Keratinocyte (primary cell): ENCODE results near the gene ZNF280C. TPM values are rescaled to one million over a fixed set of nuclear protein-coding genes. Genes with fewer than 3 reads are reported as not detected.

Experiments
- DNase-seq: peaks from one replicate; pipeline ENCODE4 v3.0.0-alpha.2; 2011; ENCODE audit warnings: low read depth, missing footprints, low spot score
- FAIRE-seq: peaks from 2 replicates; lab custom pipeline; 2011; peaks lifted over from hg19 to GRCh38; lab: Jason Lieb, UNC
- H2AFZ ChIP-seq: 2 replicates; pipeline ENCODE4 v1.6.0; 2012; ENCODE audit warnings: low read length, control low read depth, inconsistent platforms; ENCODE audit not compliant: control insufficient read depth
- H3K27ac ChIP-seq: 2 replicates; pipeline ENCODE4 v1.5.1; 2011; ENCODE audit warnings: low read length; ENCODE audit not compliant: control insufficient read depth, insufficient read depth
- H3K27me3 ChIP-seq: 3 replicates; pipeline ENCODE4 v1.6.0; 2011; ENCODE audit warnings: low read length; ENCODE audit not compliant: control insufficient read depth, insufficient read depth; ENCODE audit errors: extremely low read depth
- H3K36me3 ChIP-seq, 2 experiments: 2 replicates in 1 of 2; 3 replicates in 1 of 2; pipeline ENCODE4 v1.5.1; 2011; ENCODE audit warnings: low read length in 2 of 2, mild to moderate bottlenecking in 1 of 2; ENCODE audit not compliant: control insufficient read depth in 2 of 2, insufficient read depth in 2 of 2; ENCODE audit errors: extremely low read depth in 1 of 2
- H3K4me1 ChIP-seq: 3 replicates; pipeline ENCODE4 v1.5.1; 2011; ENCODE audit warnings: low read length; ENCODE audit not compliant: control insufficient read depth, insufficient read depth; ENCODE audit errors: extremely low read depth
- H3K4me2 ChIP-seq: 3 replicates; pipeline ENCODE4 v1.6.0; 2011; ENCODE audit warnings: low read depth, low read length; ENCODE audit not compliant: control insufficient read depth, insufficient read depth; ENCODE audit errors: extremely low read depth
- H3K4me3 ChIP-seq, 3 experiments: fragments of 200-600 bp in 1 of 3; sonication (generic) in 1 of 3; 2 replicates in 2 of 3; 3 replicates in 1 of 3; pipeline ENCODE4 v1.5.1; 2011 to 2016; ENCODE audit warnings: low read length in 3 of 3, mild to moderate bottlenecking in 3 of 3, control low read depth in 2 of 3, inconsistent platforms in 1 of 3, low read depth in 1 of 3, mixed read lengths in 1 of 3, mixed run types in 1 of 3, moderate library complexity in 1 of 3; ENCODE audit not compliant: control insufficient read depth in 2 of 3, insufficient read depth in 2 of 3; ENCODE audit errors: extremely low read depth in 1 of 3
- H3K79me2 ChIP-seq: 2 replicates; pipeline ENCODE4 v1.6.0; 2012; ENCODE audit warnings: low read length; ENCODE audit not compliant: control insufficient read depth, insufficient read depth
- H3K9ac ChIP-seq: 3 replicates; pipeline ENCODE4 v1.6.0; 2011; ENCODE audit warnings: low read length; ENCODE audit not compliant: control insufficient read depth, insufficient read depth; ENCODE audit errors: extremely low read depth
- H3K9me1 ChIP-seq: 3 replicates; pipeline ENCODE4 v1.6.0; 2011; ENCODE audit warnings: low read length; ENCODE audit not compliant: control insufficient read depth, insufficient read depth; ENCODE audit errors: extremely low read depth
- H3K9me3 ChIP-seq: 2 replicates; pipeline ENCODE4 v1.5.1; 2012; ENCODE audit warnings: low read depth, low read length; ENCODE audit not compliant: control insufficient read depth
- H4K20me1 ChIP-seq: 3 replicates; pipeline ENCODE4 v1.6.0; 2011; ENCODE audit warnings: low read length; ENCODE audit not compliant: control insufficient read depth, insufficient read depth; ENCODE audit errors: extremely low read depth
- EZH2 ChIP-seq: IDR thresholded peaks from one replicate; pipeline ENCODE4 v1.6.1; 2012; ENCODE audit warnings: inconsistent platforms, mild to moderate bottlenecking, low read length, moderate library complexity
- dilution Hi-C: fragments of 300-500 bp; cut with MboI; formaldehyde crosslinking; loops from one replicate; pipeline ENCODE4 v1.7.0; 2020; ENCODE audit warnings: low sequenced_read_pairs; ENCODE audit not compliant: extremely low pct_ligation_motif_present
- polyA plus RNA-seq, 5 experiments: library from polyadenylated mRNA; depleted of rRNA in 3 of 5; stranded (reverse) in 3 of 5; stranded (forward) in 1 of 5; unstranded in 1 of 5; fragments of >200 nt; gene quantifications; 1 replicate in 1 of 5; 2 replicates in 3 of 5; 3 replicates in 1 of 5; pipeline versions ENCODE4 v1.2.1 to v1.2.3, GENCODE V29; 2011 to 2012; ENCODE audit warnings: missing spikeins in 2 of 5, low read depth in 1 of 5, low replicate concordance in 1 of 5
- TF ChIP-seq, protein P1 (sequence below), 3 experiments: IDR thresholded peaks in 1 of 3; conservative IDR thresholded peaks in 1 of 3; optimal IDR thresholded peaks in 1 of 3; 2 replicates in 2 of 3; 3 replicates in 1 of 3; pipeline versions ENCODE3 to v1.5.1; 2011; ENCODE audit warnings: low read length in 3 of 3, mild to moderate bottlenecking in 3 of 3, moderate library complexity in 2 of 3, control low read depth in 1 of 3, inconsistent platforms in 1 of 3; ENCODE audit not compliant: insufficient read depth in 2 of 3; ENCODE audit errors: extremely low read depth in 1 of 3

Gene ZNF280C
- polyA plus RNA-seq, 1 donor (not counting 4 experiments of a cell fraction or from before 2014, with no cell fraction given) = 4.7 TPM

DNA sequence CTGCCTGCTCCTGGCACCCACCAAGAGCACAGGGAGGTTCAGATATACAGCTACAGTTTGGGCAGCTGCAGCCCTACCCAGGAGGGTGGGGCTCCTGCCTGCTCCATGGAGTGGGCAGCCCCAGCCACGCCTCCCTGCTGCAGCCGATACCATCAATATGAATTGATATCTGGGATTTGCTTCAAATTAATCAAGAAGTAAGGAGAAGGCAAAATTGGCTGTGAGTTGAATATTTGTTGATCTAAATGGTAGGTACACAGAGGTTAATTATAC lies 31.2 kb upstream of the ZNF280C start:
- DNase-seq = no peak
- Histone ChIP-seq H4K20me1 (no peaks in the 10 kb centered on the region), H3K4me2 (no peak overlapping the region), H3K4me3 (no peak overlapping the region), H3K79me2 (no peaks in the 10 kb centered on the region), H3K36me3 (no peaks in the 10 kb centered on the region), H3K27ac (no peak overlapping the region), H3K4me1 (peaks cover 12% of the 10 kb centered on the region), H3K27me3 (no peaks in the 10 kb centered on the region), H3K9me1 (no peaks in the 10 kb centered on the region), H2AFZ (no peak overlapping the region), H3K9me3 (no peaks in the 10 kb centered on the region), H3K9ac (no peak overlapping the region)
- no peak for TF ChIP-seq EZH2
- TF ChIP-seq, protein P1, sequence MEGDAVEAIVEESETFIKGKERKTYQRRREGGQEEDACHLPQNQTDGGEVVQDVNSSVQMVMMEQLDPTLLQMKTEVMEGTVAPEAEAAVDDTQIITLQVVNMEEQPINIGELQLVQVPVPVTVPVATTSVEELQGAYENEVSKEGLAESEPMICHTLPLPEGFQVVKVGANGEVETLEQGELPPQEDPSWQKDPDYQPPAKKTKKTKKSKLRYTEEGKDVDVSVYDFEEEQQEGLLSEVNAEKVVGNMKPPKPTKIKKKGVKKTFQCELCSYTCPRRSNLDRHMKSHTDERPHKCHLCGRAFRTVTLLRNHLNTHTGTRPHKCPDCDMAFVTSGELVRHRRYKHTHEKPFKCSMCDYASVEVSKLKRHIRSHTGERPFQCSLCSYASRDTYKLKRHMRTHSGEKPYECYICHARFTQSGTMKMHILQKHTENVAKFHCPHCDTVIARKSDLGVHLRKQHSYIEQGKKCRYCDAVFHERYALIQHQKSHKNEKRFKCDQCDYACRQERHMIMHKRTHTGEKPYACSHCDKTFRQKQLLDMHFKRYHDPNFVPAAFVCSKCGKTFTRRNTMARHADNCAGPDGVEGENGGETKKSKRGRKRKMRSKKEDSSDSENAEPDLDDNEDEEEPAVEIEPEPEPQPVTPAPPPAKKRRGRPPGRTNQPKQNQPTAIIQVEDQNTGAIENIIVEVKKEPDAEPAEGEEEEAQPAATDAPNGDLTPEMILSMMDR (optimal IDR thresholded peaks at IDR 0.05 in 1 of 3, IDR thresholded peaks at IDR 0.05 in 1 of 3, conservative IDR thresholded peaks at IDR 0.05 in 1 of 3; ENCODE audit: extremely low read depth in 1 of 3, insufficient read depth in 2 of 3, low read length in 3 of 3) = no peak
- dilution Hi-C loops = no loop called here
- FAIRE-seq = no peak

DNA sequence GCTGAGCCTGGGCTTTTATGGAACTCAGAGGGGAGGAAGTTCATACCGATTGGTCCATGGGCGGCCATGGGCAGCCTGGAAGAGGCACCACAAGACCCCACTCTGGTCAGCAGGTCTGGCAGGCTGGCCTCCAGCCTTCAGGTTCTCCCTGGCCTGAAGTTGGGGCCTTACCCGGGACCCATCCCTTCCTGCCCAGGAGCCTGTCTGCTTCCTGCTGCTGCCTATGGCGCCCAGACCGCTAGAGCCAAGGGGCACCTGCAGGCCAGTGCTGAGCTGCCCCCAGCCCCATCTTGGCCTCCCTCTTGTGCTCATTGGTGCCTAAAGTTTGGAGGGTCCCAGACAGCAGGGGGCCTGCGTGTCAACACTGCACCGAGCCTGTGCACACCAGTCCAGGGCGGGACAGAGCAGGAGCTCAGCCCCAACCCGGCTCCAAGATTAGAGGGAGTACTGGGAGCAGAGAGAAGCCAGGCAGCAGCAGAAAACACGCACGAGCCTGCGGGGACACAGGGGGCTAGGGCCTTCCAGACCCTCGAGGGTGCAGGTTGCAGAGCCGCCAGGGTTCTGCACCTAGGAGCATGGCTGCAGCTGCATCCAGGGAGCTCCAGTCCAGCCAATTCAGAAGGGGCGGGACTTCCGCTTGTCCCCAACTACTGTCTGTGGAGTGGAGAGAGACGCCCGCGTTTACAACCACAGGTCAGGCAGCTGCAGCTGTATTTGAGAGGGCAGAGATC lies 30.7 kb upstream of the ZNF280C start:
- DNase-seq = no peak
- no peak for TF ChIP-seq EZH2
- TF ChIP-seq, protein P1 (optimal IDR thresholded peaks at IDR 0.05 in 1 of 3, IDR thresholded peaks at IDR 0.05 in 1 of 3, conservative IDR thresholded peaks at IDR 0.05 in 1 of 3; ENCODE audit: extremely low read depth in 1 of 3, insufficient read depth in 2 of 3, low read length in 3 of 3) = no peak
- H4K20me1 ChIP-seq = no peaks in the 10 kb centered on the region
- no peaks in the 10 kb centered on the region for H3K36me3 ChIP-seq
- peaks cover 12% of the 10 kb centered on the region for H3K4me1 ChIP-seq
- no peaks in the 10 kb centered on the region for H3K9me1 ChIP-seq
- dilution Hi-C loops = no loop called here
- H3K9me3 ChIP-seq = no peaks in the 10 kb centered on the region
- no peaks in the 10 kb centered on the region for H3K27me3 ChIP-seq
- FAIRE-seq = no peak
- H3K4me3 ChIP-seq = no peak overlapping the region
- H2AFZ ChIP-seq = no peak overlapping the region
- no peaks in the 10 kb centered on the region for H3K79me2 ChIP-seq
- no peak overlapping the region for H3K9ac ChIP-seq
- no peak overlapping the region for H3K27ac ChIP-seq
- H3K4me2 ChIP-seq = no peak overlapping the region
